Measurements from ENCODE around the gene PACS2.

The PACS2 gene

DNA sequence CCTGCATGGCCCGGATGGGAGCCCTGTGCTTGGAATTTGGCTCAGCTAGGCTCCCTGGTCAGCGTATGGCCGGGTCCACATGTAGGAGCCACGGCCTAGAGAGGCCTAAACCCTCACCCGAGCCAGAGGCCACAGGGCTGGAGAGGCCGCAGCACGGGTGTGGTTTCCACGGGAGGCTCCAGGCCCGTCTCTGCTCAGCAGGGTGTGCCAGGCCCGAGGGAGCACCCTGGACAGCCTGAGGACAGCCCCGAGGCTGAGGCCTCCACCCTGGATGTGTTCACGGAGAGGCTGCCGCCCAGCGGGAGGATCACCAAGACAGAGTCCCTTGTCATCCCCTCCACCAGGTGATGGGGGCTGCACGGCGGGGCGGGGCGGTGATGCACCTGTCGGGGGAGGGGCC, 66.2 kb downstream of the PACS2 start:
- TF ChIP-seq, protein P1, sequence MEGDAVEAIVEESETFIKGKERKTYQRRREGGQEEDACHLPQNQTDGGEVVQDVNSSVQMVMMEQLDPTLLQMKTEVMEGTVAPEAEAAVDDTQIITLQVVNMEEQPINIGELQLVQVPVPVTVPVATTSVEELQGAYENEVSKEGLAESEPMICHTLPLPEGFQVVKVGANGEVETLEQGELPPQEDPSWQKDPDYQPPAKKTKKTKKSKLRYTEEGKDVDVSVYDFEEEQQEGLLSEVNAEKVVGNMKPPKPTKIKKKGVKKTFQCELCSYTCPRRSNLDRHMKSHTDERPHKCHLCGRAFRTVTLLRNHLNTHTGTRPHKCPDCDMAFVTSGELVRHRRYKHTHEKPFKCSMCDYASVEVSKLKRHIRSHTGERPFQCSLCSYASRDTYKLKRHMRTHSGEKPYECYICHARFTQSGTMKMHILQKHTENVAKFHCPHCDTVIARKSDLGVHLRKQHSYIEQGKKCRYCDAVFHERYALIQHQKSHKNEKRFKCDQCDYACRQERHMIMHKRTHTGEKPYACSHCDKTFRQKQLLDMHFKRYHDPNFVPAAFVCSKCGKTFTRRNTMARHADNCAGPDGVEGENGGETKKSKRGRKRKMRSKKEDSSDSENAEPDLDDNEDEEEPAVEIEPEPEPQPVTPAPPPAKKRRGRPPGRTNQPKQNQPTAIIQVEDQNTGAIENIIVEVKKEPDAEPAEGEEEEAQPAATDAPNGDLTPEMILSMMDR (IDR thresholded peaks at IDR 0.05; ENCODE audit: borderline replicate concordance, insufficient read depth, low read depth, low read length), result no peak
- no peak overlapping the region for H3K4me3 ChIP-seq (ENCODE audit: low read depth, low read length)

DNA sequence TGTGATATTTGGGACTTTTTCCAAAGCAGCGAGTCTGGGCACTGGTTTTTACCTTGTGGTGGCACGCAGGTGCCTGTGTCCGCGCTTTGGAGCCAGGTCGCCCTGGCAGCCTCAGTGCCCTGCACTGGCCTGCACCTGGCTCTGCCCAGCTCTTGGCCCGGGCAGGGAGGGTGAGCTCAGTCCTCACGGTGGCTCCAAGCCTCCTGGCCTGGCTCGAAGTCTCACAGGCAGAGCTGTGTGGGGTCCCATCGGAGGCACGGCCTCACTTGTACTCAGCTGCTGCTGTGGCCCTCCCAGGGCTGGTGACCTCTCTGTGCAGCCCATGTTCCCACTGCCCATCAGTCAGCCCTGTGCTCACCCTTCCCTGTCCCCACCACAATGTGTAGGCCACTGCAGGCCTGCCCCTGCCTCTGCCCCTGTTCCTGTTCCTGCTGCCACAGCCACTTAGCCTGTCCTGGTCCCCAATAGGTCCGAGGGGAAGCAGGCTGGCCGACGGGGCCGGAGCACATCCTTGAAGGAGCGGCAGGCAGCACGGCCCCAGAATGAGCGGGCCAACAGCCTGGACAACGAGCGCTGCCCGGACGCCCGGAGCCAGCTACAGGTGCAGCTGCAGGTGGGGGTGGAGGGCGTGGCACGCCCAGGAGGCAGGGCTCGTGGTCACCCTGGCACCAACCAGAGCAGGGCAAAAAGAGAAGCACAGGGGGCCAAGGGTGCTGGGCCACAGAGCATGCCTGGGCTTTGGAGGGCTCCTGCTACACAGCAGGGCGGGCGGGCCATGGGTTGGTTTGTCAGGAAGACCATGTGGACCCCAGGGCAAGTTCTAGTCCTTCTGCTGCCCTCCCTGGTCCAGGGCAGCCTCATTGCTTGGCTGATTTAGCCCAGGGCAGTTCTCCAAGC, 67.1 kb downstream of the PACS2 start:
- TF ChIP-seq, protein P1 (IDR thresholded peaks at IDR 0.05; ENCODE audit: borderline replicate concordance, insufficient read depth, low read depth, low read length), result no peak
- H3K4me3 ChIP-seq (ENCODE audit: low read depth, low read length), result no peak overlapping the region

DNA sequence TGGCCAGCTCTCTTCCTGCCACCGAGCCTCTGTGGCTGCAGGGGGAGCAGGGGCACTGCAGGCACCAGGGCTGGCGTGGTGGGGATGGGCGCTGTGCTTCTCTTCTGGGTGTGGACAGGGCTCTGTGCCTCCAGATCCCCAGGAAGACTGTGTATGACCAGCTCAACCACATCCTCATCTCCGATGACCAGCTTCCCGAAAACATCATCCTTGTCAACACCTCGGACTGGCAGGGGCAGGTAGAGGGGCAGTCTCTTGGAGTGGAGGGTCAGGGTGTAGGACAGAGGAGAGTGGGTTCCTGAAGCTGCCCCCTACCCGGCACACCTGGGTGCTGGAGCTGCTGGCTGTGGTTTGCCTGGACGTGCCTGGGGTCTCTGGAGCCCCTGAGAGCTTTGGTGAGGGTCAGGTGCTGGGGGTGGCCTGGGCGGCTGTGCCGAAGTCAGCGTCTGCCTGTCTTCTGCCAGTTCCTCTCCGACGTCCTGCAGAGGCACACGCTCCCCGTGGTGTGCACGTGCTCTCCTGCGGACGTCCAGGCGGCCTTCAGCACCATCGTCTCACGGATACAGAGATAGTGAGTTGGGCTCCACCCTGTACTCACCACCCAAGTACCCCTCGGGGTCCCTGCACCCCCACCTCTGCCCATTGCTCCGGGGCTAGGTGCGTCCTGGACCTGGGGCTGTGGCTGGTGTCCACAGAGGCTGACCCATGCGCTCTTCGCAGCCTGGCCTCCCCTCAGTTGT, 68.0 kb downstream of the PACS2 start:
- TF ChIP-seq, protein P1 (IDR thresholded peaks at IDR 0.05; ENCODE audit: borderline replicate concordance, insufficient read depth, low read depth, low read length), result no peak
- H3K4me3 ChIP-seq (ENCODE audit: low read depth, low read length), result no peak overlapping the region

DNA sequence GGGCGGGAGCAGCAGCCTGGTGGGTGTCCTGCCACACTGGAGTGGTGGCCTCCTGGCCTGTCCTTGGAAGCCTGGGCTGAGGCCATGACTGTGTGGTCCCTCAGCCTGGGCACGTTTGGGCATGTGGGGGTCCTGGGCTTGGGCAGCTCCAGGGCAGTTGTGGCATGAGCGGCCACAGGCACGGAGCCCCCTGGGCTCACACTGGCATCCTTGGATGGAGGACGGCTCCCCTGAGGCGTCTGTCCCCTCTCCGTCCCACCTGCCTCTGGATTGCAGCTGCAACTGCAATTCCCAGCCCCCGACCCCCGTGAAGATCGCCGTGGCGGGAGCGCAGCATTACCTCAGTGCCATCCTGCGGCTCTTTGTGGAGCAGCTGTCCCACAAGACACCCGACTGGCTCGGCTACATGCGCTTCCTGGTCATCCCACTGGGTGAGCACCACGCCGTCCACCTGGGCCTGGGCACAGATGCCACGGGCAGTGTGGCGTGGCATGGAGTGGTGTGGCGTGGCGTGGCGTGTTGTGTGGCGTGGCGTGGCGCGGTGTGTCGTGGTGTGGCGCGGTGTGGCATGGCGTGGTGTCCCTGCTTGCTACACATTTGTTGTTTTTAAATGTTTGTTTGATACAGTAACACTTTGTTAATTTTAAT, 68.7 kb downstream of the PACS2 start:
- no peak overlapping the region for H3K4me3 ChIP-seq (ENCODE audit: low read depth, low read length)
- TF ChIP-seq, protein P1 (IDR thresholded peaks at IDR 0.05; ENCODE audit: borderline replicate concordance, insufficient read depth, low read depth, low read length), result no peak

DNA sequence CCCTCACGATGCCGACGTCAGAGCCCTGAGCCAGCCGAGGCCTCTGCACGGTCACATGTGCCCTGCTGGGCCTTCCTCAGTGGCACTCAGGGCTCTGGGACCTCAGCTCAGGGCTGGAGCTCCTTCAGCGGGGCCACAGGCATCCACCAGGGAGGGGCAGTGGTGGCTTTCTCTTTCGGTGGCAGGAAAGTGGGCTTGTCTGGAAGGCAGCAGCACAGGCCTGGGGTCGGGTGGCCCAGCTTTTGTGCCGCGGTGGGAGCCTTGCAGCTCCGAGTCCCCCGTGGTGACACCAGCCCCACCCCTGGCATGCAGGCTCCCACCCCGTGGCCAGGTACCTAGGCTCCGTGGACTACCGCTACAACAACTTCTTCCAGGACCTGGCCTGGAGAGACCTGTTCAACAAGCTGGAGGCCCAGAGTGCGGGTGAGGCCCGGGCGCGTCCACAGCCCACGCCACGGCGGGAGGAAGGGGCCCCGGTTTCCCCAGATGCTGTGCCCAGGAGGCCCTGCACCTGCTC, 69.6 kb downstream of the PACS2 start:
- H3K4me3 ChIP-seq (ENCODE audit: low read depth, low read length), result no peak overlapping the region
- TF ChIP-seq, protein P1 (IDR thresholded peaks at IDR 0.05; ENCODE audit: borderline replicate concordance, insufficient read depth, low read depth, low read length), result no peak

DNA sequence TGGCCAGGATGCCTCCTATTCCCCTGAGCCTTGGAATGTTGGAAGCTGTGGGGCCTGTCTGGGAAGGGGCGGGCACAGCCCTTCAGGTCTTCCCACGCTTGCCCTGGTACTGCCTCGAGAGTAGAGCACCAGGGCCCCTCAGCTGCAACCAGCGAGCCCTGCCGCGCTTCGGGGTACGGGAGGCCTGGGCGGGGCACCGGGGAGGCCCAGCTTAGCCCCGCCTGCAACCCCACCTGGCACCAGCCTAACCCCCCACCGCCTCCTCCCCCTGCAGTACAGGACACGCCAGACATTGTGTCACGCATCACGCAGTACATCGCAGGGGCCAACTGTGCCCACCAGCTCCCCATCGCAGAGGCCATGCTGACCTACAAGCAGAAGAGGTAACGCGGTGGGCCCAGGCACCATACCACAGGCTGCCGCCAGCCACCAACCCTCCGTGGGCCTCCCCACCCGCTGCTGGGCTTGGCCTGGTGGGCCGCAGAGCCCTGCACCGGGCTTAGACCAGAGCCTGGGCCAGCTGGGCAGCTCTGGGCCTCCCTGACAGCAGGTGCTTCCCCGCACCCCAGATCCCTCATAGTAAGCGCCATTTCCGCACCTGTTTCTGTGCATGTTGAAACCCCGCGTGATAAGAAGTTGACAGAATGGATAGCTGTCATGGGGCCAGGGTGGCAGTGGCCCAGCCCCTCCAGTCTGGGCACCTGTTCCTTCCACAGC, 70.2 kb downstream of the PACS2 start:
- TF ChIP-seq, protein P1 (IDR thresholded peaks at IDR 0.05; ENCODE audit: borderline replicate concordance, insufficient read depth, low read depth, low read length), result no peak
- H3K4me3 ChIP-seq (ENCODE audit: low read depth, low read length), result no peak overlapping the region
